Measurements from ENCODE around the gene EARS2.
A peak's percentile ranks its signal among the peaks of the same experiment; 100 is the strongest.

The EARS2 gene

DNA sequence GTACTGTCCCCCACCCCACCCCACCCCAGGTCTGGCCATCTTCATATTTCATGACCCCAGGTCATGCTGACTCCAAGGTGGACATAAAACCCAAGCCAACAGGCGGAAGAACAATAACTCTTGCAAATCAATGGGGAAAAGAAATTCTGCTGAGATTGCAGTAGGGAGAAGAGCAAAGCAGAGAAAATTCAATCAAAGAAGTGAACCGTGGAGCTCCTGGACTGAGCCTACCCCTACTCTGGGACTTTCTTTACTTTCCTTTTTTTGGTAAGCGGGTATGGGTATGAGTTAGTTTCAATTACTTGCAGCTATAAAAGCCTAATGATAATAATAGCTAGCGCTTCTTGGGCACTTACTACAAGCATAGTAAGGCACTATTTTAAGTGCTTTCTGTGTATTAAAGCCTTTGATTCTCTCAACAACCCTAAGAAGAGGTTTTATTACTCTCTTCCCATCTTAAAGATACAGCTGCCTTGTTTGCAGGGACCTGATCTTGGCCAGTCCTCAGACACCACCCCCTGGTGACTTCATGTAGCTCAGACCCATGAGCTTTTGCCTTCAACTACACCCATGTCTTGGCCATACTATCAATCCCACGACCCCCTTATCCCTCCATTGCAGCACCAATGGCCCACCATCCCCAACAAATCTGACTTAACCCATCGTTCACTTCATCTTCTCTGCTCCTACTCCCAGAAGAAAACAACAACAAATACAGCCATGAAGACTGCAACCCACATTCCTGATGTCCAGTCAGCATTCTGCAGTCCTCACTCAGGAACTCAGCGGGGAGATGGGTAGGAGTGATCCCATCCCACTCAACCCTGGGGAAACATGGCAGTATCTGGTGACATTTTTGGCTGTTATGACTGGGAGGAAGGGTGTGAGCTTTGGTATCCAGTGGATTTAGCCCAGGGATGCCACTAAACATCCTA, 51.2 kb downstream of the EARS2 start:
- no peak overlapping the region for H2AFZ ChIP-seq (ENCODE audit: low read depth, low read length, severe bottlenecking)
- H3F3A ChIP-seq (ENCODE audit: insufficient read depth): peaks cover 23% of the 10 kb centered on the region; the same call in 1 of the 2 replicates
- H3K9ac ChIP-seq (ENCODE audit: low read length): peak overlapping the region; percentile 31
- H3K4me3 ChIP-seq (ENCODE audit: insufficient read depth, low read length, poor library complexity, severe bottlenecking): peak overlapping the region; percentile 80
- no peaks in the 10 kb centered on the region for H3K27me3 ChIP-seq (ENCODE audit: low read length)
- no peak for TF ChIP-seq EZH2phosphoT487 (conservative IDR thresholded peaks at IDR 0.05; ENCODE audit: low read length)
- TF ChIP-seq, protein P1, sequence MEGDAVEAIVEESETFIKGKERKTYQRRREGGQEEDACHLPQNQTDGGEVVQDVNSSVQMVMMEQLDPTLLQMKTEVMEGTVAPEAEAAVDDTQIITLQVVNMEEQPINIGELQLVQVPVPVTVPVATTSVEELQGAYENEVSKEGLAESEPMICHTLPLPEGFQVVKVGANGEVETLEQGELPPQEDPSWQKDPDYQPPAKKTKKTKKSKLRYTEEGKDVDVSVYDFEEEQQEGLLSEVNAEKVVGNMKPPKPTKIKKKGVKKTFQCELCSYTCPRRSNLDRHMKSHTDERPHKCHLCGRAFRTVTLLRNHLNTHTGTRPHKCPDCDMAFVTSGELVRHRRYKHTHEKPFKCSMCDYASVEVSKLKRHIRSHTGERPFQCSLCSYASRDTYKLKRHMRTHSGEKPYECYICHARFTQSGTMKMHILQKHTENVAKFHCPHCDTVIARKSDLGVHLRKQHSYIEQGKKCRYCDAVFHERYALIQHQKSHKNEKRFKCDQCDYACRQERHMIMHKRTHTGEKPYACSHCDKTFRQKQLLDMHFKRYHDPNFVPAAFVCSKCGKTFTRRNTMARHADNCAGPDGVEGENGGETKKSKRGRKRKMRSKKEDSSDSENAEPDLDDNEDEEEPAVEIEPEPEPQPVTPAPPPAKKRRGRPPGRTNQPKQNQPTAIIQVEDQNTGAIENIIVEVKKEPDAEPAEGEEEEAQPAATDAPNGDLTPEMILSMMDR (IDR thresholded peaks at IDR 0.05; ENCODE audit: insufficient read depth, low read length, poor library complexity, severe bottlenecking): no peak
- peaks cover 13% of the 10 kb centered on the region for H3K36me3 ChIP-seq (ENCODE audit: low read length)
- H3K4me2 ChIP-seq (ENCODE audit: low read depth, low read length, poor library complexity, severe bottlenecking): peak overlapping the region; percentile 80
- H3K79me2 ChIP-seq (ENCODE audit: insufficient read depth, low read length): peaks cover 98% of the 10 kb centered on the region
- H3K27ac ChIP-seq (ENCODE audit: low read depth, low read length): peak overlapping the region; percentile 75
- peaks cover 50% of the 10 kb centered on the region for H4K20me1 ChIP-seq (ENCODE audit: low read depth, low read length)
- H3K9me3 ChIP-seq (ENCODE audit: insufficient read depth, low read length): no peaks in the 10 kb centered on the region
- H3K9me2 ChIP-seq (replicated peaks; ENCODE audit: insufficient read depth, low read length): no peaks in the 10 kb centered on the region

DNA sequence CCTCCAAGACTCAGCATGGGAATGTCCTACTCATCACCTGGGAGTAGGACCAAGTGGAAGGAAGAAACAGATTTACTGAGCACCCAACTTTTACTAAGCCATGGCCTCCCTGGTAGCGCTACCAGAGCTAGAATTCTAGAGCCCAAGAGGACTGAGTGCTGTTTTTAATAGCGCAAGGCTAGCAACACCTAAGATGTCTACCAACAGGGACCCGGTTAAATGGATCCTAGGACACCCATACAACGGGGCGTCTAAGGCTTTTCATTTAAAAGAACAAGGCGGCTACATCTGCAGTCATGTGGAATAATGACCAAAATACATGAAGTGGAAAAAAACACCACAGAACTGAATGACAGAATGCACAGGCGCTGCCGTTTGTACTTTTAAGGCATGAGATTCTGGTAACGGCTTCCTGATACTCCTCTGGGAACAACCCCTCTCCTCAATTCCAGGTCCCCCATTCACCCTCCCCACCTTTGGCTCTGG, 51.9 kb downstream of the EARS2 start:
- H3K9ac ChIP-seq (ENCODE audit: low read length): peak overlapping the region; percentile 31
- TF ChIP-seq, protein P1 (IDR thresholded peaks at IDR 0.05; ENCODE audit: insufficient read depth, low read length, poor library complexity, severe bottlenecking): no peak
- no peak for TF ChIP-seq EZH2phosphoT487 (conservative IDR thresholded peaks at IDR 0.05; ENCODE audit: low read length)
- H3K27ac ChIP-seq (ENCODE audit: low read depth, low read length): peak overlapping the region; percentile 75
- peaks cover 14% of the 10 kb centered on the region for H3K36me3 ChIP-seq (ENCODE audit: low read length)
- peak overlapping the region; percentile 80 for H3K4me2 ChIP-seq (ENCODE audit: low read depth, low read length, poor library complexity, severe bottlenecking)
- H3F3A ChIP-seq (ENCODE audit: insufficient read depth): peaks cover 23% of the 10 kb centered on the region; the same call in 1 of the 2 replicates
- no peaks in the 10 kb centered on the region for H3K9me2 ChIP-seq (replicated peaks; ENCODE audit: insufficient read depth, low read length)
- H3K27me3 ChIP-seq (ENCODE audit: low read length): no peaks in the 10 kb centered on the region
- no peak overlapping the region for H2AFZ ChIP-seq (ENCODE audit: low read depth, low read length, severe bottlenecking)
- no peaks in the 10 kb centered on the region for H3K9me3 ChIP-seq (ENCODE audit: insufficient read depth, low read length)
- H3K79me2 ChIP-seq (ENCODE audit: insufficient read depth, low read length): peaks cover 99% of the 10 kb centered on the region
- peaks cover 53% of the 10 kb centered on the region for H4K20me1 ChIP-seq (ENCODE audit: low read depth, low read length)
- H3K4me3 ChIP-seq (ENCODE audit: insufficient read depth, low read length, poor library complexity, severe bottlenecking): peak overlapping the region; percentile 80

GRCh38 chr16:23504453-23505179, 52.5 kb downstream of the EARS2 start:
- Histone ChIP-seq H3F3A (ENCODE audit: insufficient read depth) (peaks cover 23% of the 10 kb centered on the region; the same call in 1 of the 2 replicates), H3K9me3 (ENCODE audit: insufficient read depth, low read length) (no peaks in the 10 kb centered on the region), H3K27ac (ENCODE audit: low read depth, low read length) (peak overlapping the region; percentile 75; the same call in 1 of the 2 replicates), H3K4me2 (ENCODE audit: low read depth, low read length, poor library complexity, severe bottlenecking) (peak overlapping the region; percentile 80), H3K9ac (ENCODE audit: low read length) (peak overlapping the region; percentile 31), H3K36me3 (ENCODE audit: low read length) (peaks cover 14% of the 10 kb centered on the region), H4K20me1 (ENCODE audit: low read depth, low read length) (peaks cover 53% of the 10 kb centered on the region), H3K27me3 (ENCODE audit: low read length) (no peaks in the 10 kb centered on the region), H3K9me2 (replicated peaks; ENCODE audit: insufficient read depth, low read length) (no peaks in the 10 kb centered on the region), H3K4me3 (ENCODE audit: insufficient read depth, low read length, poor library complexity, severe bottlenecking) (peak overlapping the region; percentile 20), H2AFZ (ENCODE audit: low read depth, low read length, severe bottlenecking) (no peak overlapping the region), H3K79me2 (ENCODE audit: insufficient read depth, low read length) (peaks cover 99% of the 10 kb centered on the region)
- TF ChIP-seq, protein P1 (IDR thresholded peaks at IDR 0.05; ENCODE audit: insufficient read depth, low read length, poor library complexity, severe bottlenecking): no peak
- TF ChIP-seq EZH2phosphoT487 (conservative IDR thresholded peaks at IDR 0.05; ENCODE audit: low read length): no peak
